T-helper 1 cell (primary cell): Measurements from ENCODE around the gene DAZ3.
"Not testable (repeated sequence)": the region's sequence is repeated elsewhere in the genome, so short reads cannot be mapped to it uniquely, and the experiment has no call there.

ENCODE experiments used
- DNase-seq, 5 donors: peaks; one replicate each; pipeline ENCODE4 v3.0.0-alpha.2; 2012 to 2020
- total RNA-seq, 4 donors: gene quantifications; one replicate each; lab custom pipeline; 2026; lab: John Stamatoyannopoulos, UW

Gene DAZ3, protein sequence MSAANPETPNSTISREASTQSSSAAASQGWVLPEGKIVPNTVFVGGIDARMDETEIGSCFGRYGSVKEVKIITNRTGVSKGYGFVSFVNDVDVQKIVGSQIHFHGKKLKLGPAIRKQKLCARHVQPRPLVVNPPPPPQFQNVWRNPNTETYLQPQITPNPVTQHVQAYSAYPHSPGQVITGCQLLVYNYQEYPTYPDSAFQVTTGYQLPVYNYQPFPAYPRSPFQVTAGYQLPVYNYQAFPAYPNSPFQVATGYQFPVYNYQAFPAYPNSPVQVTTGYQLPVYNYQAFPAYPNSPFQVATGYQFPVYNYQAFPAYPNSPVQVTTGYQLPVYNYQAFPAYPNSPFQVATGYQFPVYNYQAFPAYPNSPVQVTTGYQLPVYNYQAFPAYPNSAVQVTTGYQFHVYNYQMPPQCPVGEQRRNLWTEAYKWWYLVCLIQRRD
- 0 reads per million in 4 donors for total RNA-seq

- not testable (repeated sequence) for DNase-seq
These were observed at the start of gene DAZ3 for GRCh38 chrY:24813293-24813692. Gene DAZ3, minus strand, starts transcription at chrY:24813393. Its CDS starts 208 bp downstream, at chrY:24813185.

DNA sequence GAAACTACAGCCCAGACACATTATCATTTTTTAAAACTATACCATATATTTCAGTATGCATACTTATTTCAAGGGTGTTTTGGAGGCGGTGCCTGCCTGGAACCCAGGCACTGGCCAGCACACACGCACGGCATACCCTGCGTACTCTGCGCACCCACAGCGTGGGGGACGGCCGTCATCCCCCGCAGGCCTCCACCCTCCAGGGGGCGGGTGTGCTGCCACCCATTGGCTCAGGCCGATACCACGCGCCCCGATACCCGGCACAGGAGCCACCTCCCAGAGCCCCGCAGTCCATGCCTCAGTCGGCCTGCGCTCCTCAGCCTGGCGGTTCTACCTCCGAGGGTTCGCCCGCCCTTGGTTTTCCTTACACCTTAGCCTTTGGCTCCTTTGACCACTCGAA, 20.4 kb upstream of the DAZ3 start, which contains the start of gene DAZ4:
Gene DAZ4 (plus strand): TSS at position 301 of the 400 bp plus-strand sequence. CDS start 208 bp downstream, outside the sequence.
- not testable (repeated sequence) for DNase-seq

- not testable (repeated sequence) for DNase-seq
These were observed 11.9 kb upstream of the DAZ3 start for GRCh38 chrY:24825069-24825468.

DNA sequence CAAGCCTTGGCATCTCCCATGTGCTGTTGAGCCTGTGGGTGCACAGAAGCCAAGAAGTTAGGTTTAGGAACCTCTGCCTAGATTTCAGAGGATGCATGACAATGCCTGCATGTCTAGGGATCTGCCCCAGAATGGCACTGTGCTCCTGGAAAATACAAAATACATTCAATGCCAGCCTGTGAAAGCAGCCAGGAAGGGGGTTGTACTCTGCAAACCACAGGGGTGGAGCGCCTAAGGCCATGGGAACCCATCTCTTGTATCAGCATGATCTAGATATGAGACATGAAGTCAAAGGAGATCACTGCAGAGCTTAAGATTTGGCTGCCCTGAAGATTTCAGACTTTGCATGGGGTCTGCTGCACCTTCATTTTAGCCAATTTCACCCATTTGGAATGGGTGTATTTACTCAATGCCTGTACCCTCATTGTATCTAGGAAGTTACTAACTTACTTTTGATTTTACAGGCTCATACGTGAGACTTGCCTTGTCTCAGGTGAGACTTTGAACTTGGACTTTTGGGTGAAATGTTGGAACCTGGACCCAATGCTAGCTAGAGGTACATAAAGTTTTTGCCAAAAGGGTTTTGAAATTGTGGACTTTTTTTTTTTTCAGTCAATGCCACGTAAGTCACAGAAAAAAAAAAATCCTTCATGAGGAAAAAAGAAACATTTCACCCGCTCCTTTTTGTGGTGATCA, 11.1 kb upstream of the DAZ3 start:
- DNase-seq: not testable (repeated sequence)

DNA sequence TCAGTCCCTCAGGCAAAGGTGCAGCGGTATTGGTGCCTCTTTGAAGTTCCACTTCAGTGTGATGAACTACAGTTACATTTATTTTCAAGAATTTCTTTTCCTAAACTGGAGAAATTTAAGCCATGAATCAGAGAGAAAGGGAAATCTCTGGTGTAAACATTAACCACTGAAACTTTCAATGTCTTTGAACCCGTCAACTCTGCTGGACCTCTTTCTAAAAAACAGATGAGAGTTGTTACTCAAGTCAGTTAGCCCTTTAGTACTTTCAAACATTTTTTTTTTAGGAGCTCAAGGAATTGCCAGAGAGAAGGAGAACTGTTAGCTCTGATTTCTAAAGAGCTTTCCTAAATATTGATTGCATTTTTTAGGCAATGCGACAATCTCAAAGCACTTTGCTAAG, 8.6 kb upstream of the DAZ3 start:
- DNase-seq: not testable (repeated sequence)
